Fibroblast of the aortic adventitia (primary cell): ENCODE results near the gene SERINC3. TPM values are rescaled to one million over a fixed set of nuclear protein-coding genes. Genes with fewer than 3 reads are reported as not detected.

Source experiments
- DNase-seq: peaks from one replicate; pipeline ENCODE4 v3.0.0-alpha.2; 2010; ENCODE audit warnings: low read depth
- H3K4me3 ChIP-seq: 2 replicates; pipeline ENCODE4 v1.5.1; 2011; ENCODE audit warnings: low read depth, mild to moderate bottlenecking, control low read depth, low read length, moderate library complexity
- total RNA-seq: library from RNA; depleted of rRNA; stranded (reverse); fragments of >200 nt; gene quantifications from 2 replicates; pipeline ENCODE4 v1.2.3, GENCODE V29; 2012; ENCODE audit warnings: low replicate concordance
- TF ChIP-seq, protein P1 (sequence below): IDR thresholded peaks from 2 replicates; pipeline ENCODE4 v1.5.1; 2011; ENCODE audit warnings: mild to moderate bottlenecking, low read length, control low read depth, inconsistent platforms; ENCODE audit not compliant: insufficient read depth

SERINC3 gene
- total RNA-seq, 1 donor, result 160 TPM

DNA sequence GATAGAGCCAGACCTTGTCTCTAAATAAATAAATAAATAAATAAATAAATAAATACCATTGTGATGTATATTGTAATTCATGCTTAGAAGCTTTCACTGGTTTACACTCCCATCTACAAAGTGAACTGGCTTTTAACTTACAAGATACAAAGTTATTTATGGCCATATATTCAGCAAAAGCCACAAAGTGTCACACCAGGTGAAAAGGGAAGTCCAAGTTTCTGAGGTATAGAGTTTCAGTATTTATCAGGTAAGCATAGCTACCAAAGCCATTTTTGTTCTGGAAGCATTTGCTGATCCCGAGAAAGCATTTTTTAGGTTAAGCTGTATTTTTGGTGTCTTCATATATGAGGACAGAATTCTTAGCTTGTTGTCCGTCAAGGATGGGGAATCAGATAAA is 38.4 kb upstream of the SERINC3 start:
- DNase-seq, result no peak
- TF ChIP-seq, protein P1, sequence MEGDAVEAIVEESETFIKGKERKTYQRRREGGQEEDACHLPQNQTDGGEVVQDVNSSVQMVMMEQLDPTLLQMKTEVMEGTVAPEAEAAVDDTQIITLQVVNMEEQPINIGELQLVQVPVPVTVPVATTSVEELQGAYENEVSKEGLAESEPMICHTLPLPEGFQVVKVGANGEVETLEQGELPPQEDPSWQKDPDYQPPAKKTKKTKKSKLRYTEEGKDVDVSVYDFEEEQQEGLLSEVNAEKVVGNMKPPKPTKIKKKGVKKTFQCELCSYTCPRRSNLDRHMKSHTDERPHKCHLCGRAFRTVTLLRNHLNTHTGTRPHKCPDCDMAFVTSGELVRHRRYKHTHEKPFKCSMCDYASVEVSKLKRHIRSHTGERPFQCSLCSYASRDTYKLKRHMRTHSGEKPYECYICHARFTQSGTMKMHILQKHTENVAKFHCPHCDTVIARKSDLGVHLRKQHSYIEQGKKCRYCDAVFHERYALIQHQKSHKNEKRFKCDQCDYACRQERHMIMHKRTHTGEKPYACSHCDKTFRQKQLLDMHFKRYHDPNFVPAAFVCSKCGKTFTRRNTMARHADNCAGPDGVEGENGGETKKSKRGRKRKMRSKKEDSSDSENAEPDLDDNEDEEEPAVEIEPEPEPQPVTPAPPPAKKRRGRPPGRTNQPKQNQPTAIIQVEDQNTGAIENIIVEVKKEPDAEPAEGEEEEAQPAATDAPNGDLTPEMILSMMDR, result no peak
- no peak overlapping the region for H3K4me3 ChIP-seq

GRCh38 chr20:44559302-44559701 is 37.4 kb upstream of the SERINC3 start:
- TF ChIP-seq, protein P1, result no peak
- no peak overlapping the region for H3K4me3 ChIP-seq
- no peak for DNase-seq

- peak; percentile 85 for DNase-seq
- TF ChIP-seq, protein P1, result no peak
- H3K4me3 ChIP-seq, result no peak overlapping the region
Measured at GRCh38 chr20:44552950-44553908, 31.4 kb upstream of the SERINC3 start.

DNA sequence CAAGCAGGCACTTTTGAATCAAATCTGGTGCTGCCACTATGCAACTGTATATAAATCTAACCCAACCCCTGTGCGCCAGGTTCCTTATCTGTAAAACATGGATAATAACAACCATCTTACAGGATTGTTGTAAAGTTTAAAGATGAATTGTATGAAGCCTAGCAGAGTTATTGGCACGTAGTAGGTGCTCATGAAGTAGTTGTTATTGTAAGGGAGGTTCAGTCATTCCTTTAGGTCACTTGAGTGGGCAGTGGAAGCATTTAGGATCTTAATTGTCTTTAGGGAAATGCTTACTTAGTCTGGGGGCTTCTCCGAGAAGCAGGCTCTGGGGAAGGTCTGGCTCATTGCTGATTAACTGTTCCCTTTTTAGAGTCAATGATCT is 30.7 kb upstream of the SERINC3 start:
- TF ChIP-seq, protein P1, result no peak
- no peak overlapping the region for H3K4me3 ChIP-seq
- no peak for DNase-seq

- DNase-seq, result no peak
- TF ChIP-seq, protein P1, result no peak
Measured at GRCh38 chr20:44552050-44552449, 30.2 kb upstream of the SERINC3 start.

DNA sequence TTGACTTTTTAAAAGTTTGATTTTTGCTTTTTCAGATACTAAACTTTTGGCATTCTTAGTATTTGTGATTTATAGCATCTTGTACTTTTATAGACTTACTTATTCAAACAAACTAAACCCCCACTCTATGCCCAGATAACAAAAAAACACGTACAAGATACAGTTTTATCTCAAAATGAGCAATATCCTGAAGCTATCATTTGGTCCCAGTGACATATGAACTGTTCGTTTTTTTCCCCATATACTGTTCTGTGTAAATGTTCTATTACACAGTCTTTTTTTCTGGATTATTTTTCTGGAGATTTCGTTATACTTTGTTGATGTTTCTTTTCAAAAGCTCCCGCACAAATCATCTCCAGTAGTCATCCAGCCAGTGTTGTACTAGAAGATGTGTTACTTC is 27.3 kb upstream of the SERINC3 start:
- no peak for DNase-seq
- no peak overlapping the region for H3K4me3 ChIP-seq
- TF ChIP-seq, protein P1, result no peak

More at GRCh38 chr20:44552050-44552449, 30.2 kb upstream of the SERINC3 start:
- H3K4me3 ChIP-seq, result no peak overlapping the region
